HuH-7 (cell line): ENCODE results near the gene GATAD1.
"Not testable (repeated sequence)": the region's sequence is repeated elsewhere in the genome, so short reads cannot be mapped to it uniquely, and the experiment has no call there.

Experiments used
- DNase-seq: peaks from one replicate; pipeline ENCODE4 v3.0.0; 2011; ENCODE audit warnings: low spot score

Gene GATAD1

GRCh38 chr7:92483624-92484023 is 36.3 kb downstream of the GATAD1 start:
- DNase-seq = not testable (repeated sequence)

GRCh38 chr7:92484226-92484625 is 36.9 kb downstream of the GATAD1 start:
- not testable (repeated sequence) for DNase-seq

DNA sequence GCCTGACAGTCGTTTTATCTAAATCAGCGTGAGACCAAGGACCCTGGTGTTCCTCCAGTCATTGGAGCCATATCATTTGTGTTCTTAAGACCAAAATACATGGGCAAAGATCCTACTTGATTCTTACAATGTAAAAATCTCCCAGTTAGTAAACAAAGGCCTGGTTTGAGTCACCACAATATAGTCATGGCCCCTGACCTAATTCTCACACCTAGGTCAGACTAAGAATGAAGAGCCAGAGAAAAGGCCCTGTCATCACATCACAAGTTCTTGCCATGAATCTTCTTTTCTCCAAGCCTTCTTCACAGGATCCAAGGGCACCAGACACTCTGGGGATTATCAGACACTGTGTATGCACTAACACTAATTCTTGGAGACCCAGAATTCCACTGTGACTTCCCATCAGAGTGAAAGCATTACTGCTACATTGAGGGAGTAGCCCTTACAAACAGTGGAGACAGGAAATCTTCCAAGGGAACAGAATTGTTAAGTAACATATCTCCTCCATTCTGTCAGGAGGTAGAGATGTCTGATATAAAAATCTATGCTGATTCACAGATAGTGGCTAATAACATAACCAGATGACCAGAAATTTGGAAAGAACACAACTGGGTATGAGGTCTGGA is 38.1 kb downstream of the GATAD1 start:
- no peak for DNase-seq

DNA sequence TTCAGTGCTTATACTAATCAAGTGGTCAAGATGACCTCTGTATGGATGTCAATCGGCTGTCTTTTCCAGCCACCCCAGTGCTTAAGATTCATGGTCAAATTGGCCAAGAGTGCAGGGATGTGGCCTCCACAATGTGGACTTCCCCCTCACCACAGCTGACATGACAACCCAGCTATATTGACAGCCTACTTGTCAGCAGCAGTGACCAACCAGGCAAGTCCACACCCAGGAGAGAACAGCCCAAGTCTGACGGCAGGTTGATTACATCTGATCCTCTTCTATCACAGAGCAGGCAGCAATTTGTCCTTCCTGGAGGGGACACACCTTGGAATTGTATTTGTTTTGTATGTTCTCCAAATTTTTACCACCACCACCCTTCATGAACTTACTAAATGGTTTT is 38.7 kb downstream of the GATAD1 start:
- DNase-seq = no peak

DNA sequence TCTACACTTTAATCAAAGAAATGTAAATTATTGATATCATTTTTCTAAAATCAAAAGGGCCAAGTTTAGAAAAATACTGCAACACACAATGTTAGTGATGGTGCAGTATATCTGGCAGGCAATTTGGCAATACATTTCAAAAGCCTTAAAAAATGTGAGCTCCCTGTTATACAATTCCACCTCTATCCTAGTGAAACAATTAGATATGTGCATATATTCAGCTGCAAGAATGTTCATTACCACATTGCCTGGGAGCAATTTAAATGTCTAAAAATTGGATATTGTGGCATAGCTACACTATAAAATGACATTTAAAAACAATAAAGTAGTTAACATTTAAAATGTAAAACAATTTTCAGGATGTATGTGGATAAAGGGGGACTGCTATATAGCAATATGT is 40.5 kb downstream of the GATAD1 start:
- DNase-seq = no peak

- no peak for DNase-seq
Observed at GRCh38 chr7:92489634-92490033, 42.4 kb downstream of the GATAD1 start.

DNA sequence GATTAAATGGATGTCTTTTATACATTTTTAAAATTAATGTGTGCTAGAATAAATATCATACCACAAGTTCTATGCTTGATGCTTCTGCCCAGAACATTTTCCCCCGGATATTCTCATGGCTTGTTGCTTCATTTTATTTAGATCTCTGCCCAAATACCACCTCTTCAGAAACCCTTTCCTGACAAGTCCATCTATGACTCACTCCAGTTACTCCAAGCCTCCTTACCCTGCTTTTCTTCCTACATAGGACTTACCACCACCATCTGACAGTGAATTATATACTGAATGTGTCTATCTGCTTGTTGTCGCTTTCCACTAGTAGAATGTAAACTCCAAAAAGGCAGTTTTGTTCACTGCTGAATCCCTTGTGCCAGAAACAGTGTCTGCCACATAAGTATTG is 49.6 kb downstream of the GATAD1 start:
- no peak for DNase-seq

- DNase-seq = no peak
Observed at GRCh38 chr7:92498557-92498956, 51.3 kb downstream of the GATAD1 start.

DNA sequence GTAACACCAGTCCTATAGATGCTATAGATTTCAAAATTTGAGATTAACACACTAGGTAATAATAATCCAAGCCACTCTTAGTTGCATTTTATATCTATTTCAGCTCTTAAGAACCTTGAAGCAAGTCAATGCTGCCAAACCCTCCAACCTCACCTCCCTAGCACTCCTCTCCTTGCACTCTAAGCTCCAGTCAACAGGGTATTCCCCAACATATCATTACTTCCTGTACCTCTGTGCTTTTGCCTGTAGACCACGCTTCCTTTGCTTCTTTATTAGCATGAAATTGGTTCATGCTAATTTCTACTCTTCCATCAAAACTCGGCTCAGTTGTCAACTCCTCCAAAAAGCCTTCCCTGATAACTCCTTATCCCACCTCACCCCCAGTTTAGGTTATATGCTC is 56.5 kb downstream of the GATAD1 start:
- no peak for DNase-seq

- DNase-seq = no peak
Observed at GRCh38 chr7:92504563-92504962, 57.3 kb downstream of the GATAD1 start.

DNA sequence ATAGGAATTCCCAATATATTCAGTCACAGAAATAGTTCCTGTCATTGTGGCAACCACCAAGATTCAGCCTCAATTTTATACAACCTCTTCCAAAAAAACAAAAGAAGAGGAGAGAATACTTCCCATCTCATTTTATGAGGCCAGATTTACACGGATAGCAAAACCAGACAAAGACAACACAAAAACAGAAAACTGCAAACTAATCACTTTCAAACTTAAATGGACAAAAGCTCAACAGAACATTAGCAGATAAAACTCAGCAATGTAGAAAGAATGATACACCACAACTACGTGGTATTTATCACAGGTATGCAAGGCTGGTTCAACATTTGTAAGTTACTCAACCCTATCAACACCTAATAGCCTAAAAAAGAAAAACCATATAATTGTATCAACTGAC is 59.1 kb downstream of the GATAD1 start:
- no peak for DNase-seq

GRCh38 chr7:92508946-92509345 is 61.7 kb downstream of the GATAD1 start:
- DNase-seq = no peak
